Hepatocyte (in vitro differentiated cells): Measurements from ENCODE around the gene MACROH2A2.

Source experiments
- CTCF ChIP-seq: fragments of 200-600 bp; sonication (generic); IDR thresholded peaks from 2 replicates; pipeline ENCODE4 v1.5.1; 2016; ENCODE audit warnings: antibody characterized with exemption, mild to moderate bottlenecking; ENCODE audit not compliant: poor library complexity
- EZH2 ChIP-seq: fragments of 200-600 bp; sonication (generic); IDR thresholded peaks from 2 replicates; pipeline ENCODE4 v1.6.1; 2016; ENCODE audit warnings: antibody characterized with exemption, mild to moderate bottlenecking, borderline replicate concordance
- EZH2phosphoT487 ChIP-seq: fragments of 200-600 bp; sonication (generic); IDR thresholded peaks from one replicate; pipeline ENCODE4 v1.6.1; 2018; ENCODE audit warnings: antibody characterized with exemption, mild to moderate bottlenecking, low read depth, moderate library complexity; ENCODE audit not compliant: unreplicated experiment, severe bottlenecking

GRCh38 chr10:70051848-70052247, 798 bp upstream of the MACROH2A2 start:
- TF ChIP-seq CTCF (no peak), EZH2 (no peak), EZH2phosphoT487 (no peak)
